Endothelial cell of umbilical vein (primary cell): ENCODE data around the gene DIP2C. TPM values are rescaled to one million over a fixed set of nuclear protein-coding genes. Genes with fewer than 3 reads are reported as not detected.

ENCODE experiments used
- BruUV-seq: library from RNA; stranded (reverse); fragments of 400-500 nt; replicated peaks from 2 replicates; lab custom pipeline; 2021; lab: Mats Ljungman, UMichigan
- CTCF ChIA-PET: fragments of 300-600, 350-600 bp; sonication (Branson Sonifier 250); formaldehyde crosslinking; loops from one replicate; lab custom pipeline; 2021; ENCODE audit warnings: antibody characterized with exemption, inconsistent platforms; lab: Charles Lee
- POLR2A ChIA-PET: fragments of 300-600, 350-600 bp; sonication (Branson Sonifier 250); formaldehyde crosslinking; loops from one replicate; lab custom pipeline; 2021; ENCODE audit warnings: antibody characterized with exemption, inconsistent platforms; lab: Charles Lee
- DNase-seq: peaks from one replicate; pipeline ENCODE4 v3.0.0-alpha.2; 2011; ENCODE audit warnings: low read depth, low spot score
- FAIRE-seq: peaks from 2 replicates; lab custom pipeline; 2011; peaks lifted over from hg19 to GRCh38; lab: Jason Lieb, UNC
- H2AFZ ChIP-seq: 2 replicates; pipeline ENCODE4 v1.6.0; 2012; ENCODE audit warnings: low read depth, low read length, control low read depth, inconsistent platforms
- H3K27ac ChIP-seq: 2 replicates; pipeline ENCODE4 v1.5.1; 2011; ENCODE audit warnings: low read depth, mild to moderate bottlenecking, control low read depth, low read length, moderate library complexity; ENCODE audit not compliant: insufficient read depth
- H3K27me3 ChIP-seq, 2 experiments: 2 replicates each; pipeline versions ENCODE4 v1.6.0 to v1.6.1; 2011; ENCODE audit warnings: low read length in 2 of 2, mixed read lengths in 1 of 2; ENCODE audit not compliant: control insufficient read depth in 2 of 2, insufficient read depth in 2 of 2
- H3K36me3 ChIP-seq, 2 experiments: 2 replicates in 1 of 2; 3 replicates in 1 of 2; pipeline ENCODE4 v1.5.1; 2011; ENCODE audit warnings: low read length in 2 of 2, mild to moderate bottlenecking in 1 of 2, moderate library complexity in 1 of 2; ENCODE audit not compliant: control insufficient read depth in 2 of 2, insufficient read depth in 2 of 2; ENCODE audit errors: extremely low read depth in 1 of 2
- H3K4me1 ChIP-seq: 3 replicates; pipeline ENCODE4 v1.5.1; 2011; ENCODE audit warnings: mild to moderate bottlenecking, low read length; ENCODE audit not compliant: control insufficient read depth, insufficient read depth; ENCODE audit errors: extremely low read depth
- H3K4me2 ChIP-seq: 2 replicates; pipeline ENCODE4 v1.6.1; 2011; ENCODE audit warnings: low read length, control low read depth, mixed read lengths; ENCODE audit not compliant: insufficient read depth
- H3K4me3 ChIP-seq, 3 experiments: fragments of 200-600 bp in 1 of 3; sonication (generic), shearing (Covaris generic) in 1 of 3; replicated peaks in 1 of 3; 2 replicates each; pipeline ENCODE4 v1.5.1; 2011 to 2016; ENCODE audit warnings: control low read depth in 3 of 3, low read length in 3 of 3, mild to moderate bottlenecking in 2 of 3, inconsistent platforms in 1 of 3, low read depth in 1 of 3, moderate library complexity in 1 of 3; ENCODE audit not compliant: insufficient read depth in 1 of 3
- H3K79me2 ChIP-seq: 2 replicates; pipeline ENCODE4 v1.6.0; 2012; ENCODE audit warnings: low read length, inconsistent platforms; ENCODE audit not compliant: control insufficient read depth, insufficient read depth
- H3K9ac ChIP-seq: replicated peaks from 2 replicates; pipeline ENCODE3; 2011; ENCODE audit warnings: low read length, control low read depth; ENCODE audit not compliant: insufficient read depth; ENCODE audit errors: extremely low read depth
- H3K9me1 ChIP-seq: replicated peaks from 3 replicates; pipeline ENCODE4 v1.6.0; 2011; ENCODE audit warnings: mild to moderate bottlenecking, low read length; ENCODE audit not compliant: control insufficient read depth, insufficient read depth; ENCODE audit errors: extremely low read depth
- H3K9me3 ChIP-seq: replicated peaks from 2 replicates; pipeline ENCODE4 v1.5.1; 2012; ENCODE audit warnings: low read length, inconsistent platforms; ENCODE audit not compliant: control insufficient read depth, insufficient read depth
- H4K20me1 ChIP-seq: replicated peaks from 2 replicates; pipeline ENCODE3; 2011; ENCODE audit warnings: mild to moderate bottlenecking, low read length; ENCODE audit not compliant: control insufficient read depth, insufficient read depth; ENCODE audit errors: extremely low read depth
- EZH2 ChIP-seq: IDR thresholded peaks from 2 replicates; pipeline ENCODE4 v1.6.1; 2012; ENCODE audit warnings: borderline replicate concordance, low read depth, mild to moderate bottlenecking, moderate library complexity, low read length, inconsistent platforms; ENCODE audit not compliant: severe bottlenecking
- FOS ChIP-seq: IDR thresholded peaks from 2 replicates; pipeline ENCODE4 v1.6.1; 2011; ENCODE audit warnings: mild to moderate bottlenecking, low read length, moderate library complexity, borderline replicate concordance; ENCODE audit not compliant: insufficient read depth
- GATA2 ChIP-seq: IDR thresholded peaks from 2 replicates; pipeline ENCODE4 v1.7.0; 2011; ENCODE audit warnings: low read depth, mild to moderate bottlenecking, moderate library complexity, mixed read lengths, low read length; ENCODE audit not compliant: insufficient read length, insufficient read depth
- JUN ChIP-seq: IDR thresholded peaks from 2 replicates; pipeline ENCODE4 v1.6.1; 2011; ENCODE audit warnings: borderline replicate concordance, low read depth; ENCODE audit not compliant: insufficient read length, insufficient read depth
- MYC ChIP-seq: IDR thresholded peaks from one replicate; pipeline ENCODE4 v1.6.1; 2011; ENCODE audit warnings: mild to moderate bottlenecking, low read depth, low read length
- POLR2A ChIP-seq: IDR thresholded peaks from 2 replicates; pipeline ENCODE4 v1.6.1; 2012; ENCODE audit warnings: low read depth, mild to moderate bottlenecking, control low read depth, low read length
- POLR2AphosphoS5 ChIP-seq: IDR thresholded peaks from 2 replicates; pipeline ENCODE4 v1.6.1; 2012; ENCODE audit warnings: low read depth, mild to moderate bottlenecking, control low read depth, low read length, moderate library complexity; ENCODE audit not compliant: insufficient read depth
- dilution Hi-C: fragments of 300-500 bp; cut with MboI; formaldehyde crosslinking; loops from one replicate; pipeline ENCODE4 v1.15.0; 2019; ENCODE audit warnings: low sequenced_read_pairs; ENCODE audit not compliant: extremely low pct_ligation_motif_present
- intact Hi-C: fragments of 100-400 bp; cut with micrococcal nuclease; formaldehyde crosslinking; loops from one replicate; pipeline ENCODE4 v1.10.0; 2022
- polyA plus RNA-seq, 4 experiments: library from polyadenylated mRNA; depleted of rRNA in 3 of 4; stranded (reverse) in 3 of 4; unstranded in 1 of 4; fragments of >200 nt; gene quantifications; 2 replicates each; pipeline versions ENCODE4 v1.2.1 to v1.2.3, GENCODE V29; 2011 to 2012; ENCODE audit warnings: missing spikeins in 1 of 4
- total RNA-seq: library from RNA; stranded (reverse); gene quantifications from 2 replicates; pipeline ENCODE4 v1.2.3, GENCODE V29; 2021
- TF ChIP-seq, protein P1 (sequence below): IDR thresholded peaks from 2 replicates; pipeline ENCODE4 v1.6.1; 2011; ENCODE audit not compliant: insufficient read depth, insufficient read length
- TF ChIP-seq, protein P2 (sequence below), 2 donors: IDR thresholded peaks; 1 replicate in 1 of 2; 2 replicates in 1 of 2; pipeline ENCODE4 v1.5.1; 2011; ENCODE audit warnings: low read length in 2 of 2, mild to moderate bottlenecking in 2 of 2, moderate library complexity in 2 of 2, control low read depth in 1 of 2, inconsistent platforms in 1 of 2, low read depth in 1 of 2; ENCODE audit not compliant: insufficient read depth in 1 of 2; ENCODE audit errors: extremely low read depth in 1 of 2

DIP2C gene
- total and polyA plus RNA-seq, 2 donors (not counting 3 experiments of a cell fraction or from before 2014, with no cell fraction given) = 3.6 to 10.7 TPM

DNA sequence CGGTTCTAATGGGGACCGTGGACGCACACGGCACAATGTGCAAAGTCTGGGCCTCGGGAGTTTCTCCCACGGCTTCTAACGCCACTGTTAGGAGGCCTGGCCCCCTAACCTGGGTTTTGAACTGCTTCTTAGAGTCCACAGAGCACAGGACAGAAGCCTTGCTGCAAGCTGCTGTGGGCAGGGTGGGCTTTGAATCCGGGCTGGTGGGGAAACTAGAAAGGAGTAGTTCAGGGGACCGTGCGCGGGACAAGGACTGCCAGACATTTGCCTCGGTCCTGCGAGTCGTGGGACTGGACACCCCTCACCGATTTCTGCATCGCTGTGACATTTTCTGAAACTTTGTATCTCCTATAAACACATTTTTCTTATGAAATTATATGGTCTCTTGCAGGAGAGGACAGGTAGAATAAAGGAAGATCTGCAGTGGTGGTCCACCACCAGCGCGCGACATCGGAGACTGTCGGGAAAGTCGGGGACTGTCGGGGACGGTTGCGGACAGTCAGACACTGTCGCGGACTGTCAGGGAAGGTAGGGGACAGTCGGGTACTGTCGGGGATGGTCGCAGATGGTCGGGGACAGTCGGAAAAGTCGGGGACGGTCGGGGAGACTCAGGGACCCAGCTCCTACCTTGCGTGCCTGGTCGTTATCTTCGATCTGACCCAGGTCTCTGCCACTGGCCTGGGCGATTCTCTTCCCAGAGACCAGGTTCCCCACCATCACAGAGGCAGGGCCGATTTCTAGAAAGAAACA lies 332.1 kb downstream of the DIP2C start:
- TF ChIP-seq EZH2 (no peak), GATA2 (no peak), FOS (no peak), POLR2AphosphoS5 (no peak), MYC (no peak), JUN (no peak), POLR2A (no peak)
- TF ChIP-seq, protein P1, sequence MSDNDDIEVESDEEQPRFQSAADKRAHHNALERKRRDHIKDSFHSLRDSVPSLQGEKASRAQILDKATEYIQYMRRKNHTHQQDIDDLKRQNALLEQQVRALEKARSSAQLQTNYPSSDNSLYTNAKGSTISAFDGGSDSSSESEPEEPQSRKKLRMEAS = no peak
- TF ChIP-seq, protein P2, sequence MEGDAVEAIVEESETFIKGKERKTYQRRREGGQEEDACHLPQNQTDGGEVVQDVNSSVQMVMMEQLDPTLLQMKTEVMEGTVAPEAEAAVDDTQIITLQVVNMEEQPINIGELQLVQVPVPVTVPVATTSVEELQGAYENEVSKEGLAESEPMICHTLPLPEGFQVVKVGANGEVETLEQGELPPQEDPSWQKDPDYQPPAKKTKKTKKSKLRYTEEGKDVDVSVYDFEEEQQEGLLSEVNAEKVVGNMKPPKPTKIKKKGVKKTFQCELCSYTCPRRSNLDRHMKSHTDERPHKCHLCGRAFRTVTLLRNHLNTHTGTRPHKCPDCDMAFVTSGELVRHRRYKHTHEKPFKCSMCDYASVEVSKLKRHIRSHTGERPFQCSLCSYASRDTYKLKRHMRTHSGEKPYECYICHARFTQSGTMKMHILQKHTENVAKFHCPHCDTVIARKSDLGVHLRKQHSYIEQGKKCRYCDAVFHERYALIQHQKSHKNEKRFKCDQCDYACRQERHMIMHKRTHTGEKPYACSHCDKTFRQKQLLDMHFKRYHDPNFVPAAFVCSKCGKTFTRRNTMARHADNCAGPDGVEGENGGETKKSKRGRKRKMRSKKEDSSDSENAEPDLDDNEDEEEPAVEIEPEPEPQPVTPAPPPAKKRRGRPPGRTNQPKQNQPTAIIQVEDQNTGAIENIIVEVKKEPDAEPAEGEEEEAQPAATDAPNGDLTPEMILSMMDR (IDR thresholded peaks at IDR 0.05; ENCODE audit: extremely low read depth in 1 of 2, insufficient read depth in 1 of 2, low read depth in 1 of 2, low read length in 2 of 2) = no peak
- FAIRE-seq = no peak

More for the DNA sequence above, 332.1 kb downstream of the DIP2C start:
- ChIA-PET CTCF (no interaction called here), POLR2A (interaction anchor here (0.5 kb wide), 1 partner anchor 10 kb away, joined by 6 read pairs; no protein-coding TSS in a partner anchor)
- Histone ChIP-seq H3K27ac (no peak overlapping the region), H3K4me3 (no peak overlapping the region), H3K27me3 (no peaks in the 10 kb centered on the region), H4K20me1 (no peaks in the 10 kb centered on the region), H2AFZ (no peak overlapping the region), H3K4me1 (no peaks in the 10 kb centered on the region), H3K79me2 (no peaks in the 10 kb centered on the region), H3K36me3 (peaks cover 0 to under 1% of the 10 kb centered on the region in 2 experiments), H3K9ac (no peak overlapping the region), H3K9me3 (no peaks in the 10 kb centered on the region), H3K9me1 (no peaks in the 10 kb centered on the region), H3K4me2 (no peak overlapping the region)
- dilution Hi-C loops = no loop called here
- no peak for DNase-seq
- intact Hi-C loops = no loop called here
- BruUV-seq = no TSS peak
